GM18909 (cell line): ENCODE results near the gene SUMF2.
"Not testable (repeated sequence)": the region's sequence is repeated elsewhere in the genome, so short reads cannot be mapped to it uniquely, and the experiment has no call there.

ENCODE experiments used
- ATAC-seq: cut with Tn5 transposase; IDR thresholded peaks from one replicate; pipeline ENCODE4 v1.9.1; 2021; ENCODE audit warnings: mild to moderate bottlenecking; ENCODE audit not compliant: unreplicated experiment, poor library complexity

SUMF2 gene

GRCh38 chr7:56063882-56064625 lies at the start of gene SUMF2:
TSS of gene SUMF2 (plus strand) at chr7:56064286. CDS start at chr7:56064312, 26 bp downstream.
- peak; percentile 90 for ATAC-seq

GRCh38 chr7:56017015-56017414 lies 47.1 kb upstream of the SUMF2 start:
- not testable (repeated sequence) for ATAC-seq

- ATAC-seq: no peak
Measured at GRCh38 chr7:56019501-56019900, 44.6 kb upstream of the SUMF2 start.

GRCh38 chr7:56023500-56023899 lies 40.6 kb upstream of the SUMF2 start:
- ATAC-seq: no peak

- no peak for ATAC-seq
Measured at GRCh38 chr7:56026538-56026937, 37.5 kb upstream of the SUMF2 start.

- ATAC-seq: no peak
Measured at GRCh38 chr7:56028942-56029630, 35.0 kb upstream of the SUMF2 start.

- ATAC-seq: no peak
Measured at GRCh38 chr7:56030340-56030739, 33.7 kb upstream of the SUMF2 start.

GRCh38 chr7:56031556-56031955 lies 32.5 kb upstream of the SUMF2 start:
- not testable (repeated sequence) for ATAC-seq

- ATAC-seq: not testable (repeated sequence)
Measured at GRCh38 chr7:56032578-56032977, 31.5 kb upstream of the SUMF2 start.

- peak; percentile 99 for ATAC-seq
Measured at GRCh38 chr7:56033671-56034432, 30.2 kb upstream of the SUMF2 start.

GRCh38 chr7:56040730-56041129 lies 23.4 kb upstream of the SUMF2 start:
- ATAC-seq: no peak

- not testable (repeated sequence) for ATAC-seq
Measured at GRCh38 chr7:56045758-56046157, 18.3 kb upstream of the SUMF2 start.

- no peak for ATAC-seq
Measured at GRCh38 chr7:56046721-56047445, 17.2 kb upstream of the SUMF2 start.

- not testable (repeated sequence) for ATAC-seq
Measured at GRCh38 chr7:56047446-56048116, 16.5 kb upstream of the SUMF2 start.

- ATAC-seq: no peak
Measured at GRCh38 chr7:56048245-56048644, 15.8 kb upstream of the SUMF2 start.

GRCh38 chr7:56048763-56049162 lies 15.3 kb upstream of the SUMF2 start:
- not testable (repeated sequence) for ATAC-seq

- no peak for ATAC-seq
Measured at GRCh38 chr7:56051053-56051338, 13.1 kb upstream of the SUMF2 start.

GRCh38 chr7:56051339-56052191 lies 12.5 kb upstream of the SUMF2 start, which contains the start of the genes CCT6A and PSPH:
TSS of gene CCT6A (plus strand) at chr7:56051765. CDS start at chr7:56051849, 84 bp downstream.
TSS of gene PSPH (minus strand) at chr7:56051444. CDS start at chr7:56021212, 30,232 bp downstream.
- ATAC-seq: peak; percentile 97

- no peak for ATAC-seq
Measured at GRCh38 chr7:56053379-56053778, 10.7 kb upstream of the SUMF2 start.
